Activated T-cell treated with anti-CD3 and anti-CD28 coated beads, Interleukin-2, amount 50 U/mL, for 4 hours (primary cell): Measurements from ENCODE around the gene UBR3. TPM values are rescaled to one million over a fixed set of nuclear protein-coding genes. Genes with fewer than 3 reads are reported as not detected.
"Not testable (repeated sequence)": the region's sequence is repeated elsewhere in the genome, so short reads cannot be mapped to it uniquely, and the experiment has no call there.

ENCODE experiments used
- ATAC-seq, 2 donors: fragments of 200-7000 bp; cut with Tn5 transposase; one replicate each; pipeline ENCODE4 v1.10.0; 2021
- DNase-seq: peaks from one replicate; pipeline ENCODE4 v3.0.0-alpha.2; 2020
- H3K27me3 Mint-ChIP-seq: one replicate; pipeline ENCODE4 v1.8.0; 2021; ENCODE audit warnings: low read depth, mixed read lengths
- H3K36me3 Mint-ChIP-seq: one replicate; pipeline ENCODE4 v1.8.0; 2022; ENCODE audit warnings: mixed read lengths; ENCODE audit not compliant: insufficient read depth
- H3K4me1 Mint-ChIP-seq: one replicate; pipeline ENCODE4 v1.8.0; 2021; ENCODE audit warnings: low read depth, mixed read lengths
- H3K4me3 Mint-ChIP-seq: one replicate; pipeline ENCODE4 v1.8.0; 2021; ENCODE audit warnings: mild to moderate bottlenecking, moderate library complexity, mixed read lengths
- H3K9me3 Mint-ChIP-seq: one replicate; pipeline ENCODE4 v1.8.0; 2021; ENCODE audit warnings: mixed read lengths
- total RNA-seq, 3 donors: library from RNA; stranded (reverse); gene quantifications; one replicate each; pipeline ENCODE4 v1.2.1, GENCODE V29; 2021

The UBR3 gene
- total RNA-seq, 3 donors from 2014 or later, result 18.2 to 21.1 (median 19.8) TPM

GRCh38 chr2:169816961-169817360 is 10.3 kb upstream of the UBR3 start:
- not testable (repeated sequence) for H3K9me3 Mint-ChIP-seq, ATAC-seq, H3K4me3 Mint-ChIP-seq, H3K27me3 Mint-ChIP-seq, DNase-seq
- Mint-ChIP-seq H3K36me3 (peaks cover 41% of the 10 kb centered on the region), H3K4me1 (peaks cover 22% of the 10 kb centered on the region)

GRCh38 chr2:169817369-169817768 is 9.9 kb upstream of the UBR3 start:
- Mint-ChIP-seq H3K36me3 (peaks cover 38% of the 10 kb centered on the region), H3K4me1 (peaks cover 26% of the 10 kb centered on the region)
- H3K4me3 Mint-ChIP-seq, H3K9me3 Mint-ChIP-seq, H3K27me3 Mint-ChIP-seq, ATAC-seq, DNase-seq: not testable (repeated sequence)

GRCh38 chr2:169818241-169818640 is 9.0 kb upstream of the UBR3 start:
- Mint-ChIP-seq H3K9me3 (no peaks in the 10 kb centered on the region), H3K36me3 (peaks cover 39% of the 10 kb centered on the region), H3K4me3 (no peak overlapping the region), H3K4me1 (peaks cover 34% of the 10 kb centered on the region), H3K27me3 (no peaks in the 10 kb centered on the region)
- no peak for ATAC-seq
- no peak for DNase-seq

- ATAC-seq (no peak), DNase-seq (no peak)
- Mint-ChIP-seq H3K36me3 (peaks cover 43% of the 10 kb centered on the region), H3K4me3 (no peak overlapping the region), H3K27me3 (no peaks in the 10 kb centered on the region), H3K4me1 (peaks cover 42% of the 10 kb centered on the region), H3K9me3 (no peaks in the 10 kb centered on the region)
These were observed 8.1 kb upstream of the UBR3 start for GRCh38 chr2:169819106-169819505.

- ATAC-seq, H3K4me3 Mint-ChIP-seq, DNase-seq, H3K9me3 Mint-ChIP-seq, H3K27me3 Mint-ChIP-seq: not testable (repeated sequence)
- peaks cover 42% of the 10 kb centered on the region for H3K36me3 Mint-ChIP-seq
- peaks cover 47% of the 10 kb centered on the region for H3K4me1 Mint-ChIP-seq
These were observed 7.2 kb upstream of the UBR3 start for GRCh38 chr2:169820101-169820500.

- ATAC-seq, result no peak
- H3K9me3 Mint-ChIP-seq, result no peaks in the 10 kb centered on the region
- DNase-seq, result no peak
- H3K36me3 Mint-ChIP-seq, result peaks cover 29% of the 10 kb centered on the region
- no peak overlapping the region for H3K4me3 Mint-ChIP-seq
- no peaks in the 10 kb centered on the region for H3K27me3 Mint-ChIP-seq
- H3K4me1 Mint-ChIP-seq, result peaks cover 45% of the 10 kb centered on the region
These were observed 5.2 kb upstream of the UBR3 start for GRCh38 chr2:169822036-169822435.

GRCh38 chr2:169822785-169823392 is 4.4 kb upstream of the UBR3 start:
- peaks cover 47% of the 10 kb centered on the region for H3K4me1 Mint-ChIP-seq
- H3K36me3 Mint-ChIP-seq, result peaks cover 23% of the 10 kb centered on the region
- no peaks in the 10 kb centered on the region for H3K9me3 Mint-ChIP-seq
- no peak for DNase-seq
- peak overlapping the region; percentile 73 for H3K4me3 Mint-ChIP-seq
- ATAC-seq, result no peak
- H3K27me3 Mint-ChIP-seq, result no peaks in the 10 kb centered on the region

- Mint-ChIP-seq H3K4me3 (peak overlapping the region; percentile 90), H3K9me3 (no peaks in the 10 kb centered on the region)
- DNase-seq, result no peak
These were observed 3.3 kb upstream of the UBR3 start for GRCh38 chr2:169823996-169824372.

GRCh38 chr2:169824373-169825333 is 2.6 kb upstream of the UBR3 start, which contains the start of gene METTL5:
METTL5 (minus strand) TSS chr2:169824905; CDS start chr2:169824597, 308 bp downstream.
- H3K4me3 Mint-ChIP-seq, result peak within 1 kb of the TSS; percentile 90
- H3K9me3 Mint-ChIP-seq, result no peaks in the 10 kb centered on the region
- no peaks in the 10 kb centered on the region for H3K27me3 Mint-ChIP-seq
- ATAC-seq, result peak; percentile 68 to 69
- H3K4me1 Mint-ChIP-seq, result peaks cover 56% of the 10 kb centered on the region
- peak; percentile 67 for DNase-seq
- peaks cover 17% of the 10 kb centered on the region for H3K36me3 Mint-ChIP-seq

More at GRCh38 chr2:169823996-169824372, 3.3 kb upstream of the UBR3 start:
- Mint-ChIP-seq H3K27me3 (no peaks in the 10 kb centered on the region), H3K36me3 (peaks cover 17% of the 10 kb centered on the region), H3K4me1 (peaks cover 56% of the 10 kb centered on the region)
- ATAC-seq, result no peak

- no peaks in the 10 kb centered on the region for H3K9me3 Mint-ChIP-seq
- peaks cover 59% of the 10 kb centered on the region for H3K4me1 Mint-ChIP-seq
- ATAC-seq (peak; percentile 53 to 57), DNase-seq (peak; percentile 37)
- H3K4me3 Mint-ChIP-seq, result peak overlapping the region; percentile 89
- peaks cover 3% of the 10 kb centered on the region for H3K36me3 Mint-ChIP-seq
- H3K27me3 Mint-ChIP-seq, result no peaks in the 10 kb centered on the region
These were observed 1.0 kb downstream of the UBR3 start for GRCh38 chr2:169828141-169828811.

- ATAC-seq (no peak), DNase-seq (no peak)
- no peak overlapping the region for H3K4me3 Mint-ChIP-seq
- H3K4me1 Mint-ChIP-seq, result peaks cover 52% of the 10 kb centered on the region
- no peaks in the 10 kb centered on the region for H3K27me3 Mint-ChIP-seq
- peaks cover 4% of the 10 kb centered on the region for H3K36me3 Mint-ChIP-seq
- H3K9me3 Mint-ChIP-seq, result no peaks in the 10 kb centered on the region
These were observed 7.1 kb downstream of the UBR3 start for GRCh38 chr2:169834401-169834800.

- ATAC-seq (no peak), DNase-seq (no peak)
- Mint-ChIP-seq H3K36me3 (peaks cover 9% of the 10 kb centered on the region), H3K27me3 (no peaks in the 10 kb centered on the region), H3K4me1 (peaks cover 26% of the 10 kb centered on the region), H3K4me3 (no peak overlapping the region), H3K9me3 (no peaks in the 10 kb centered on the region)
These were observed 11.7 kb downstream of the UBR3 start for GRCh38 chr2:169838743-169839489.

- Mint-ChIP-seq H3K4me3 (no peak overlapping the region), H3K36me3 (peaks cover 14% of the 10 kb centered on the region), H3K27me3 (no peaks in the 10 kb centered on the region), H3K9me3 (no peaks in the 10 kb centered on the region), H3K4me1 (peaks cover 27% of the 10 kb centered on the region)
- ATAC-seq, result no peak
- DNase-seq, result no peak
These were observed 12.9 kb downstream of the UBR3 start for GRCh38 chr2:169839954-169840746.
